Left lung (tissue), 10 donors: ENCODE results near the gene CTNNB1. TPM values are rescaled to one million over a fixed set of nuclear protein-coding genes. Genes with fewer than 3 reads are reported as not detected.

ENCODE experiments used
- ATAC-seq: fragments of 200-7000 bp; cut with Tn5 transposase; one replicate; pipeline ENCODE4 v1.9.1; 2020; ENCODE audit warnings: moderate library complexity
- DNase-seq, 4 donors: peaks; one replicate each; pipeline ENCODE4 v3.0.0-alpha.2; 2013 to 2020
- H3K27ac ChIP-seq, 2 donors: fragments of 200-600 bp; sonication (generic) in 1 of 2; one replicate each; pipeline versions ENCODE4 v1.5.0 to v1.8.0; 2020 to 2021
- H3K27me3 ChIP-seq, 2 donors: fragments of 200-600 bp; sonication (generic) in 1 of 2; one replicate each; pipeline versions ENCODE4 v1.5.0 to v1.8.0; 2020 to 2021
- H3K36me3 ChIP-seq, 2 donors: fragments of 200-600 bp; sonication (generic) in 1 of 2; one replicate each; pipeline versions ENCODE4 v1.5.0 to v1.8.0; 2020 to 2021
- H3K4me1 ChIP-seq, 2 donors: fragments of 200-600 bp; one replicate each; pipeline ENCODE4 v1.8.0; 2021
- H3K4me3 ChIP-seq, 2 donors: fragments of 200-600 bp; sonication (generic) in 1 of 2; one replicate each; pipeline versions ENCODE4 v1.5.0 to v1.8.0; 2020 to 2021; ENCODE audit warnings: mild to moderate bottlenecking in 1 of 2
- H3K9me3 ChIP-seq, 2 donors: fragments of 200-600 bp; sonication (generic) in 1 of 2; one replicate each; pipeline versions ENCODE4 v1.5.0 to v1.8.0; 2020 to 2021
- intact Hi-C, 2 donors: fragments of 100-400 bp; cut with DNase I; formaldehyde crosslinking; loops; one replicate each; pipeline versions ENCODE4 v1.11.2 to v1.14.2; 2022
- polyA plus RNA-seq, 6 donors: library from polyadenylated mRNA; unstranded; fragments of 120-200 nt; gene quantifications; one replicate each; pipeline ENCODE4 v1.2.1, GENCODE V29; 2013; ENCODE audit not compliant: insufficient read length in 6 of 6
- total RNA-seq, 2 donors: library from RNA; stranded (reverse); fragmentation: NEBNext Ultra II Directional; extraction: Animal tissue kit (Norgen Biotek cat#: 25700); gene quantifications; one replicate each; pipeline ENCODE4 v1.2.1, GENCODE V29; 2021
- TF ChIP-seq, protein P1 (sequence below), 2 donors: fragments of 200-600 bp; sonication (generic) in 1 of 2; IDR thresholded peaks; one replicate each; pipeline versions ENCODE4 v1.5.0 to v1.8.0; 2021; ENCODE audit warnings: antibody characterized with exemption in 2 of 2
- donor health status: DM: no; HTN: yes; CAD: no.
- donor health status: DM: no; HTN: no; CAD: no.

Gene CTNNB1
- total and polyA plus RNA-seq, 8 donors = 289 to 492 (median 448) TPM

DNA sequence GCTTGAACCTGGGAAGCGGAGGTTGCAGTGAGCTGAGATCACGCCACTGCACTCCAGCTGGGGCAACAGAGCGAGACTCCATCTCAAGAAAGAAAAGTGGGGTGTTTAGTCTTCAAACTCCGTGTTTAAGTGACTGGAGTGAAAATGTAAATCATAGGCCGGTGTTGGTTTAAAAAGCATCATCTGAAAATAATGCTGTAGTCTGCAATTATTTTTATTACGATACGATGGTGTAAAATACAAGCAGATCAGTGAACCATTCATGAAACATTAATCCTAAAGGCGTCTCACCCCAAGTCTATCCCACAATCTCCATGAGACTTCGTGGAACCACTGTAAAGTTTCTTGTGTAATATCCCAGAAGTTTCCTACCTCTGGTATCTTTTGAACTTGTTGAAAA lies 6.3 kb downstream of the CTNNB1 start:
- H3K36me3 ChIP-seq = no peaks in the 10 kb centered on the region
- no peak overlapping the region for H3K27ac ChIP-seq
- no peaks in the 10 kb centered on the region for H3K27me3 ChIP-seq
- no peaks in the 10 kb centered on the region for H3K9me3 ChIP-seq
- peaks cover 46 to 90% of the 10 kb centered on the region in 2 donors for H3K4me1 ChIP-seq
- TF ChIP-seq, protein P1, sequence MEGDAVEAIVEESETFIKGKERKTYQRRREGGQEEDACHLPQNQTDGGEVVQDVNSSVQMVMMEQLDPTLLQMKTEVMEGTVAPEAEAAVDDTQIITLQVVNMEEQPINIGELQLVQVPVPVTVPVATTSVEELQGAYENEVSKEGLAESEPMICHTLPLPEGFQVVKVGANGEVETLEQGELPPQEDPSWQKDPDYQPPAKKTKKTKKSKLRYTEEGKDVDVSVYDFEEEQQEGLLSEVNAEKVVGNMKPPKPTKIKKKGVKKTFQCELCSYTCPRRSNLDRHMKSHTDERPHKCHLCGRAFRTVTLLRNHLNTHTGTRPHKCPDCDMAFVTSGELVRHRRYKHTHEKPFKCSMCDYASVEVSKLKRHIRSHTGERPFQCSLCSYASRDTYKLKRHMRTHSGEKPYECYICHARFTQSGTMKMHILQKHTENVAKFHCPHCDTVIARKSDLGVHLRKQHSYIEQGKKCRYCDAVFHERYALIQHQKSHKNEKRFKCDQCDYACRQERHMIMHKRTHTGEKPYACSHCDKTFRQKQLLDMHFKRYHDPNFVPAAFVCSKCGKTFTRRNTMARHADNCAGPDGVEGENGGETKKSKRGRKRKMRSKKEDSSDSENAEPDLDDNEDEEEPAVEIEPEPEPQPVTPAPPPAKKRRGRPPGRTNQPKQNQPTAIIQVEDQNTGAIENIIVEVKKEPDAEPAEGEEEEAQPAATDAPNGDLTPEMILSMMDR (IDR thresholded peaks at IDR 0.05) = no peak
- no peak overlapping the region for H3K4me3 ChIP-seq
- intact Hi-C loops = no loop called here
- ATAC-seq (no peak), DNase-seq (no peak)

DNA sequence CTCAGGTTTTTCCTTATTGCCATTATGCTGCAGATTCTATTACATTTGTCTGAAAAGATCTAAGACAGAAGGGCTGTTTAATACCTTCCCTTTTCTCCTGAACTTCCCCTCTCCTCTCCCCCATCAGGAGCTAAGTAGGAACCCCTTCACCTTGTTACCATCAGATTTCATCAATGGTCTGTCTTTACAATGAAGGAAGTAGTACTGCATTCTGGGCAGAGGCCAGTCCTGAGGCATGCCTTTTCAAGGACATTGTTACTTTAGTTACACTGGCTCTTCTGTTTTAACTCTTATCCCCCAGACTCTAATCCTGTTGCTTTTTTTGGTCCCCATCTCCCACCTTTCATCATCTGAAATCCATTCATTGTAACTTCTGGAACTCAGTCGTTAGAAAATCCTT lies 8.1 kb downstream of the CTNNB1 start:
- ATAC-seq = no peak

DNA sequence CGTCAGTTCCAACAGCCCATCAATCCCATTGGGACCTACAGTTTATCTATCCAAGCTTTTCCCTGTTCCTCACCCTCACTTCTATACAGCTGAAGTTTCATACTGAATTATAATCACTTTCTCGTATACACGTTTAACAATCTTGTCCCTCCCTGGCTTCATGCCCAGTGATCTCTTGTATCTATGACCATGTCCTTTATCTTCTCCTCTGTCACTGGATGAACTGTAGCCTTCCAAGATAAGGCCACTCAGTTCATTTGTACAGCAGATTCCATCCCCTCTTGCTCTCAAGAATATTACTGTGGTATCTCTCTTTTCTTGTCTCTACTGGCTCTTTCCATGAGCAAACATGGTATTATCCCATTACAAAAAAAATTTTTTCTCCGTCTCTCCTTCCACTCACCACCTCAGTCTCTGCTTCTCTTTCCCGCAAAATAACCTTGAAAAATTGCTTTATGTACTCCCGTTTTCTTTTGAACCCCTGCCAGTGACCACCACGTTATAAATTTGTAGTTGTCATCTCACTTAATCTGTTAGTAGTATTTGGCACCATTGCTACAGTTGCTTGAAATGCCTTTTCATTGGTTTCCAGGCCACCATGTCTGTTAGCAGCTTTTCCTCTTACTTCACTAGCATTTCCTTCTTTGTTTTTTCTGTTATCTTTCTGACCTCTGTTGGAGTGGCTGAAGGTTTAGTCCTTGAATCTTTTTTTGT lies 9.4 kb downstream of the CTNNB1 start:
- intact Hi-C loops = no loop called here
- no peaks in the 10 kb centered on the region for H3K36me3 ChIP-seq
- no peaks in the 10 kb centered on the region for H3K27me3 ChIP-seq
- DNase-seq (no peak), ATAC-seq (no peak)
- H3K4me1 ChIP-seq = peaks cover 37 to 83% of the 10 kb centered on the region in 2 donors
- H3K4me3 ChIP-seq = no peak overlapping the region
- TF ChIP-seq, protein P1 (IDR thresholded peaks at IDR 0.05) = no peak
- H3K9me3 ChIP-seq = no peaks in the 10 kb centered on the region
- no peak overlapping the region for H3K27ac ChIP-seq

More for the DNA sequence above, 8.1 kb downstream of the CTNNB1 start:
- no peaks in the 10 kb centered on the region for H3K27me3 ChIP-seq
- peak overlapping the region in 1 of 2 donors; percentile 4 for H3K27ac ChIP-seq
- intact Hi-C loops = no loop called here
- H3K4me1 ChIP-seq = peaks cover 44 to 83% of the 10 kb centered on the region in 2 donors
- no peak for DNase-seq
- H3K4me3 ChIP-seq = no peak overlapping the region
- H3K9me3 ChIP-seq = no peaks in the 10 kb centered on the region
- TF ChIP-seq, protein P1 (IDR thresholded peaks at IDR 0.05) = no peak
- H3K36me3 ChIP-seq = no peaks in the 10 kb centered on the region

DNA sequence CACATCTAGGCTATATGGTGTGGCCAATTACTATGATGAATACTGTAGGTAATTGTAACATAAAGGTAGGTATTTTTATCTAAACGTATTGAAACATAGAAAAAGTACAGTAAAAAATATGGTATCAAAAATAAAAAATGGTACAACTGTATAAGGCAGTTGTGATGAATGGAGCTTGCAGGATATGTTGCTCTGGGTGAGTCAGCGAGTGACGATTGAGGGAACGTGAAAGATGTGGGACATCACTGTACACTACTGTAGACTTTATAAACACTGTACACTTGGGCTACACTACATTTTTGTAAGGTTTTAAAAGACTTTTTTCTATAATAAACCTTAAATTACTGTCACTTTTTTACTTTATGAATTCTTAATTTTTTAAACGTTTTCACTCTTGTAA lies 10.3 kb downstream of the CTNNB1 start:
- no peak for ATAC-seq
- intact Hi-C loops = no loop called here
- peaks cover 41 to 83% of the 10 kb centered on the region in 2 donors for H3K4me1 ChIP-seq
- no peaks in the 10 kb centered on the region for H3K9me3 ChIP-seq
- no peaks in the 10 kb centered on the region for H3K36me3 ChIP-seq
- no peak for DNase-seq
- H3K27ac ChIP-seq = no peak overlapping the region
- TF ChIP-seq, protein P1 (IDR thresholded peaks at IDR 0.05) = no peak
- H3K4me3 ChIP-seq = no peak overlapping the region
- H3K27me3 ChIP-seq = no peaks in the 10 kb centered on the region

DNA sequence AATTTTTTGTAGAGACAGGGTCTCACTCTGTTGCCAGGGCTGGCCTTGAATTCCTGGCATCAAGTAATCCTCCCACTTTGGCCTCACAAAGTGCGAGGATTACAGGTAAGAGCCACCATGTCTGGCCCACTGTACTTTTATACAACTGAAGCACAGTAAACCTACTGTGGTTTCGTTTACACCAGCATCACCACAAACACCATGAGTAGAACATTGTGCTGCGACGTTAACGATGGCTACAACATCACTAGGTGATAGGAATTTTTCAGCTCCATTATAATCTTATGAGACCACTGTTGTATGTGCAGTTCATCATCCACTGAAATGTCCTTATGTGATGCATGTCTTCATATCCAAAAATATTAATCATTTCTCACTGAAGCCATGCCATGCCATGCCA lies 11.7 kb downstream of the CTNNB1 start:
- Histone ChIP-seq H3K4me1 (peaks cover 29 to 83% of the 10 kb centered on the region in 2 donors), H3K9me3 (no peaks in the 10 kb centered on the region), H3K36me3 (no peaks in the 10 kb centered on the region), H3K27ac (no peak overlapping the region), H3K4me3 (no peak overlapping the region), H3K27me3 (no peaks in the 10 kb centered on the region)
- no peak for ATAC-seq
- TF ChIP-seq, protein P1 (IDR thresholded peaks at IDR 0.05) = no peak
- intact Hi-C loops = no loop called here
- no peak for DNase-seq
